HL-60 (cell line): ENCODE data around the gene BAHCC1.

Source experiments
- CTCF ChIP-seq: IDR thresholded peaks from one replicate; pipeline ENCODE4 v1.5.1; 2011; ENCODE audit warnings: low read length, control low read depth, inconsistent platforms; ENCODE audit not compliant: insufficient read depth
- REST ChIP-seq: IDR thresholded peaks from 2 replicates; pipeline ENCODE4 v1.6.1; 2012; ENCODE audit warnings: low read depth; ENCODE audit not compliant: insufficient replicate concordance

GRCh38 chr17:81401723-81402529 lies 6.7 kb downstream of the BAHCC1 start:
- TF ChIP-seq CTCF, result peak; percentile 25
- no peak for TF ChIP-seq REST
